Measurements from ENCODE around the gene PACSIN1.
A peak's percentile ranks its signal among the peaks of the same experiment; 100 is the strongest.
"Not testable (repeated sequence)": the region's sequence is repeated elsewhere in the genome, so short reads cannot be mapped to it uniquely, and the experiment has no call there.

PACSIN1 gene

GRCh38 chr6:34485321-34486060 is 19.6 kb downstream of the PACSIN1 start:
- DNase-seq (ENCODE audit: low read depth, low spot score) = no peak

- DNase-seq (ENCODE audit: low read depth, low spot score) = no peak
These were observed 20.3 kb downstream of the PACSIN1 start for GRCh38 chr6:34486106-34486740.

GRCh38 chr6:34486886-34487285 is 21.0 kb downstream of the PACSIN1 start:
- DNase-seq (ENCODE audit: low read depth, low spot score) = not testable (repeated sequence)

DNA sequence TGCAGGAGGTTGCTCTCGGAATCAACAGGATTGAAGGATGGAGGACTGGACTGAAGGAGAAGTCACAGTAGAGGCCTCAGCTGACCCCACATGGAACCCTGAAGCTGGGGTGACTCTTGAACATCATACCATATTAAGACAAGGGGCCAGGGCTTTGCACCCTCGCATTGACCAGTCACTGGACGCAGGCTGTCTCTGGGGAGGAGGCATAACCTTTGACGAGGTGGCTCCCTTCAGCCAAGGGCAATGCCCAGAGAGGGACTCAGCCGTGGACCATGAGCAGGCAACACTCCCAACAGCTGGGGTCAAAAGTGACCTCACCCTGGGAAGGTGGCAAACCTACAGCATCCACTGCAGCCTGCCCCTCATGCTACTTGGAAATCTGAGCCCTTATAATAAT is 21.7 kb downstream of the PACSIN1 start:
- DNase-seq (ENCODE audit: low read depth, low spot score) = no peak

GRCh38 chr6:34489207-34489805 is 23.4 kb downstream of the PACSIN1 start:
- DNase-seq (ENCODE audit: low read depth, low spot score) = no peak

- DNase-seq (ENCODE audit: low read depth, low spot score) = peak; percentile 30
These were observed 24.7 kb downstream of the PACSIN1 start for GRCh38 chr6:34490390-34491090.

GRCh38 chr6:34491091-34491430 is 25.2 kb downstream of the PACSIN1 start:
- DNase-seq (ENCODE audit: low read depth, low spot score) = no peak

DNA sequence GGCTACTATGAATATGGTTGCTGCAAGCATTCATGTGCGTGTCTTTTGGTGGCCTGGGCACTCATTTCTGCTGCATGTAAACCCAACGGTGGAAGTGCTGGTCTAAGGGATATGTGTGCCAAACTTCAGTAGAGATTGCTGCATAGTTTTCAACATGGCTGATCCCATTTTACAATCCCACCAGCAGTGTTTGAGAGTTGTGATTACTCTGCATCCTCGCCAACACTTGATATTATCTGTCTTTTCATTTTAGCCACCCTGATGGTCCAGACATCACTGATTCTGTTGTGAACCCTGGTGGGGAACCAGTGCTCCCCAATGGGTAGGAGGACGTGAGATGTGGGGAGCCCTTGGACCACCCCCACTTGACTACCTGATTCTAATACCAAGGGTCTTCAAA is 27.5 kb downstream of the PACSIN1 start:
- DNase-seq (ENCODE audit: low read depth, low spot score) = no peak

- DNase-seq (ENCODE audit: low read depth, low spot score) = no peak
These were observed 29.1 kb downstream of the PACSIN1 start for GRCh38 chr6:34494973-34495372.

DNA sequence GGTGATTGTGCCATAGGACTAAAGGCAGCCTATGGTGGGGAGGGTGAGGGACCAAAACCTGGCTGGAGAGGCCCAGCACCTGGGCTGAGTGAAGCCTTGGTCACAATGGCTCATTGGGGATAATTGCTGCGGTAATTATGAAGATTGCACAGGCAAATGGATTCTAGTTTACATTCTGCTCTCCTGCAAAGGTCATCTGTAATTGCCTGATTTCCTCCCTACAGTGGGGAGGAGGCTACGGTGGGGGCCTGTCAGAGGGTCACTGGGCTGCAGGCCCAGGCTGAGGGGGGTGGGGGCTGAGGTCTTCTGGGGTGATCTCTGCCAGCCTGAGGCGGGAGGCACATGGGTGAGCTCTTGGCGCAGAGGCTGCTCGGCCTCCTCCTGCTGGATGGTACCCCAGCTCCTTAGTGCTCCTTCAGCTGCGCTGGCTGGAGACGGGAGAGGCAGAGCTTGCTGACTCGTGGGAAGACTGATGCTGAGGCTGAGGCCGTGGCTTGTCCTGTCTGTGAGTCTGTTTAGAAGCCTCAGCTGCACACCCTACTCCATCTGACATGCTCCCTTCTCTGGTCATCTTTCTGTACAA is 30.3 kb downstream of the PACSIN1 start:
- DNase-seq (ENCODE audit: low read depth, low spot score) = no peak

DNA sequence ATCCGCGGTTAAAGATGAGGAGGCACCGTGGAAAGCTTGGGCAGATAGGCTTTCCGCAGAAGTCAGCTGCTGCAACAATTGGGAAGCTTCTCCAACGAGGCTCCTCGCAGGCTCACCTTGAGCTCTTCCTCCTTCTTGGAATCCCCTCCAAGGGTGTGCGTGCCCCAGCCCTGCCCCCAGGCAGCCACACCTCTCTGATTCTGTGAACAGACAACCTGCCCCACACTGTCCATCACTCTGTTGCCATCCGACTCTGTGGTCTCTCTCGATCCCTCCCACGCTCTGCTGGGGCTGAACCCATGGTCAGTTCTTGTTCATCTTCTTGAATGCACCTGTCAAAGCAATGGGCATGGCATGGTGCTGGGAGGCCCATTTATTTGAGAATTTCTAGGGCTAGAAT is 31.5 kb downstream of the PACSIN1 start:
- DNase-seq (ENCODE audit: low read depth, low spot score) = peak; percentile 55

DNA sequence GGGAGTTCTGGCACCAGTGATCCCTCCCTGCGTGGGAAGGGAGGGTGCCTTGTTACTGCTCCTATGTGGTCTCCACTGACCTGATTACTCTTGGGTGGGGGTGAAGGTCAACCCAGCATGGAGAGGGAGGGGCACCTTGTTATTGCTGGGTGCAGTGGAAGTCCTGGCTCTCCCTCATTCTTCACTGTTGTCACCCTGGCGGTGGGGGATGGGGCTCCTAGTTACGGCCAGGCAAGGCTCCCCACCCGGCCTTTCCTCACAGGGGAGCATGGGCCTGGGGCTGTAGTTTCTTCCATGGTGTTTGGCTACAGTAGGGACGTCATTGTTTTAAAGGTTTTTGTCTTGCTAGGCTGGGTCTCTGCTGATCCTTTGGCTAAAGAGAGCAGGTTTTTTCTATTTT is 40.8 kb downstream of the PACSIN1 start:
- peak; percentile 17 for DNase-seq (ENCODE audit: low read depth, low spot score)

DNA sequence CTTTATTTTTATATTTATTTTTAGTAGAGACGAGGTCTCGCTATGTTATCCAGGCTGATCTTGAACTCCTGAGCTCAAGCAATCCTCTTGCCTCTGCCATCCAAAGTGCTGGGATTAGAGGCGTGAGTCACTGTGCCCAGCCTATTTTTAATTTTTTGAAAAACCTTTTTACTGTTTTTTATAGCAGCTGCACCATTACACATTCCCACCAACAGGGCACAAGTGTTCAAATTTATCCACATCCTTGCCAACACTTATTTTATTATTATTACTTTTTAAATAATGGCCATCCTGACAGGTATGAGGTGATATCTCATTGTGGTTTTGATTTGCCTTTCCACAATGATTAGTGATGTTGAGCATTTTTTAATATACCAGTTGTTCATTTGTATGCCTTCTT is 42.5 kb downstream of the PACSIN1 start:
- no peak for DNase-seq (ENCODE audit: low read depth, low spot score)

GRCh38 chr6:34509782-34510181 is 43.9 kb downstream of the PACSIN1 start:
- DNase-seq (ENCODE audit: low read depth, low spot score) = no peak

DNA sequence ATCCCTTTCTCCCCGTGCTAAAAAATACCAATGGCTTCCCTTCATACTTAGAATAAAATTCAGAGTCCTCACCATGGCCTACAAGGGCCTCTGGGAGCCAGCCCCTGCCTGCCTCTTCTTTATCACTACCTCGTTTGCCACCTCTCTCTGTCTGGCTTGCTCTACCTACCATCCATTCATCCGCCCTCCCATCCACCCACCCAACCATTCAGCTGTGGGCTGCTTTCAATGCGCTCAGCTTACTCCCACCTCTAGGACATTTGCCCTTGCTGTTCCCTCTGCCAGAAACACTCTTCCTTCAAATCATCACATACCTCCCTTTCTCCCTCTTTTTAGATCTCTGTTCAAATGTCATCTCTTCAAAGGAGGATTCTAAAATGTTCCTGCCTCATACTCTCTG is 44.4 kb downstream of the PACSIN1 start:
- DNase-seq (ENCODE audit: low read depth, low spot score) = no peak

DNA sequence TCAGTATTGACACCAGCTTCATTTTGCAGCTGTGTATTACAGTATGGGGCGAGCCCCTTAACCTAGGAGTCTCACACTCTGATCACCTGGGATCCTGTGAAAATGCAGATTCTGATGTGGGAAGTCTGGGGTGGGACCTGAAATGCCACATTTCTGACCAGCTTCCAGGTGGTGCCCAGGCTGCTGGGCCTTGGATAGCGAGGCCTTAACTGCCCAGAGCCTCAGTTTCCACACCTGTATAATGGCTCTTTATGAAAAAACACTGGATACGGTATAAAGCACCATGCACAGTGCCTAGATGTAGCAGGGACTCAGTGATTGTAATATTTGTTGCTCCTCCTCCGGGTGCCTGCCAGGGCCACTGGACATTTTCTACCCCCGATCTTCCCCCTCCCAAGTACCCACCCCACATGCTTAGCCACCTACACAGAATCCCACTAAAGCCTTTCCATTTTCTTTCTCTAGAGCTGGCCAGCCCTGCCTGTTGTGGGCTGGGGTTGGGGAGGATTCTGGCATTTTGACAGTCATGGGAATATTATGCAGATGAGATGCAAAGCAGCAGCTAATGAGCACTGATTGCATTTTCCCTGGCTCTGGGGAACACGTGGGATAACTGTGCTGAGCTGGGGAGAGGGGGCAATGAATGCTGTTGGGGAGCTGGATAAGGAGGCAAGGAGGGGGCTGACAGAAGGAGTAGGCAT is 45.5 kb downstream of the PACSIN1 start:
- DNase-seq (ENCODE audit: low read depth, low spot score) = no peak

DNA sequence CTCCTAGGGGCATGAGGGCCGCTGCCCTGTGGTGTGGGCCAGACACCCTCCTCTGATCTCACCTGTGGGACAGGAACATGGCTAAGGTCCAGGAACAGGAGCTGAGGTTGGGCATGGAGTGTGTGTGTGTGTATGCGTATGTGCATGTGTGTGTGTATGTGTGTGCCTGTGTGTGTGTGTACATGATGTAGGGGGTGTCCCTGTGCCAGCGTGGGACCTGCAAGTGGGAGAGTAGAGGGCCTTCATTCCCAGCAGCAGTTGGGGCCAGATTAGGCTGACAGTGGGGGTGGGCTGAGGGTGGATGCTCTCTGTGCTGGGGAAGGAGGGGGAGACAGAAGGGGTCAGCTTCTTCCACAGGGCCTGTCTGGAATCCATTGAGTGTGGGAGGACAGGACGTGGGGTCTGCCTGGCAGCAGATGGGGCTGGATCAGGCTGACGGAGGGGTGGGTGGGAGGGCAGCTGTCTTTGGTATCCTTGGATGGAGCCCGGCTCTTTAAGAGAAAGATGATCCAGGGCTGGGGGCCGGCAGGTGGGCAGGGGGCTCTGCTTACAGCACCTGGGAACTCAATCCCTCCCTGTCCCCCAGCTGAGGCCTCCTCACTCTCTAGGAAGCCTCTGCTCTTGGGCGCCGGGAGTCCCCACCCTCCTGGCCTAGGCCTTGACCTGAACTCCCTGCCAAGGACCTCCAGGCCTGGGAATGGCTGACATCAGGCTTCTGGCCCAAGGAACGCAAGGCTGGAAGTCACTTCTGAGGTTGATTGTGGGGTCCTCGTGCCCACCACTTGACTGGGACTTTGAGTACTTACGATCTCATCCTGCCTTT is 46.2 kb downstream of the PACSIN1 start:
- no peak for DNase-seq (ENCODE audit: low read depth, low spot score)

DNA sequence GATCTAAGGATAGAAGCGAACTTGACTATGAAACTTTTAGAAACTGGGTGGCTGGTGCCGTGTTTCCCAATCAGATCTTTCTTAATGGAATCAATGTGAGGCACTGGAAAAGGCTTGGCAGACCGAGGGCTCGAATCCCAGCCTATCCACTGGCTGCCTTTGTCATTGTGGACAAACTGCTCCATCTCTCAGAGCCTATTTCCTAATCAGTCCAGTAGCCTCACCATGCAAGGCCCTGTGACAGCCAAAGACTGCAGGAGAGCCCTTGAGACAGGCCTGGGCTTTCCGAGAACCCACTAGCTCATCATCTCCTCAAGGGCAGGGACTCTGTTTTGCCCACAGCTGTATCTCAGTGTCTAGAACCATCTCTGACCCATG is 46.9 kb downstream of the PACSIN1 start:
- no peak for DNase-seq (ENCODE audit: low read depth, low spot score)

- DNase-seq (ENCODE audit: low read depth, low spot score) = peak; percentile 49
These were observed 47.8 kb downstream of the PACSIN1 start for GRCh38 chr6:34513646-34514045.

DNA sequence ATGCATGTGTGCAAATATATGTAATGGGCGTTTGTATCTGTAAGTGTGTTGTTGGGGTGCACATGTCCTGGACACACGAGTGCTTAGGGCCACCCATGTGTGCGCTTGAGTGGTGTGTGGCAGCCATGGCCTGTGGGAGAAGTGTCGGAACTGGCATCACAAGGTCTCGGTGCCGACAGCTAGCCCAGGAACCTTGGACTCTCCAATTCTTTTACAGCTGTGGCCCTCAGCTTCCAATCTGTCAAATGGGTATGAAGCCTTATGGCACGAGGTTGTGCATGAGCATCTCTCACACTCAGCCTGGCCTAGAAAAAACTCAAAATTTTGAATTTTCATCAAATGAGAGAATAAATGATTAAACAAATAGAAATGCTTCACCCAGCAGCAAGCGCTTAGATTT is 48.2 kb downstream of the PACSIN1 start:
- no peak for DNase-seq (ENCODE audit: low read depth, low spot score)

Data from ELF-1 (cell line).